HG03064 (cell line): ENCODE data around the gene COX18.

Experiments used
- ATAC-seq: cut with Tn5 transposase; IDR thresholded peaks from one replicate; pipeline ENCODE4 v1.9.1; 2021; ENCODE audit warnings: low read depth; ENCODE audit not compliant: unreplicated experiment

Gene COX18

DNA sequence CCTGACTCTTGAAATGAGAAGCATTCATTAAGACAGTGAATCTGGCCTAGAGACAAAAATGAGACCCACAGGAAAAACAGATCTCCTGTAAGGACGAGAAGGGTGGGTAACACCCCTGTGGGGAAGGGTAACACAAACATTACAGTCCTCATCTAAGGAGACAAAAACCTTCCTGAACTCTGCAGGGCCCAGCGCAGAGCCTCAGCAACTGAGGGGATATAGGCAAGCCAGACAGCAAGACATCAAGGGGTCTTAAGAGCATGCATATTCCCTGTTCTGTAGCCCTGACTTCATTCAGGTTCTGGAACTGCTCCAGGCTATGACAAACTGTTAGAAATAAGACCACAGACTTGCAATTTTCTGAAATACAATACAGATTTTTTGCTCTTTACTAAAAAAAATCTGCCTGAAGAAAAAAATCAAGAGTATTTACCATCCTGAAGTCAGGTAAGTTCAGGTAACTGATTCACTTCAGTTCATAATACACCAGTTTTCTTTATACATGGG is 15.5 kb downstream of the COX18 start:
- no peak for ATAC-seq

DNA sequence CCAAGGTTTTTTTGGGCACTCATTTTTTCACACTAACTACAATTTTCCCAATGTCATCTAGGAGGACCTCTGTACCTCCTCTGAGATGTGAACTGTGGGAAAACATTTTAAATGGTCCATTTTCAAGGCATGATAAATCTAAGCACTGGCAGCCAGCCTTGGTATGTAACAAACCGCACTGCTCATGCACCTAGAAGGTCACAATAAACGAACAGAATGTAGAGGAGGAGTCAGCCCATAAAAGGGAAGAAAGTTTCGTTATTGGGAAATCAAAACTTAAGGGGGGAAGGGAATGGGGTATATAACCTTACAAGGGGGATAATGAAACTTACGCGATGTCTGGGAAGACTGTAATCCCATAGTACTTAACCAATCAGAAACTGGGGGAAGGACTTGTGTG is 16.4 kb downstream of the COX18 start:
- no peak for ATAC-seq

DNA sequence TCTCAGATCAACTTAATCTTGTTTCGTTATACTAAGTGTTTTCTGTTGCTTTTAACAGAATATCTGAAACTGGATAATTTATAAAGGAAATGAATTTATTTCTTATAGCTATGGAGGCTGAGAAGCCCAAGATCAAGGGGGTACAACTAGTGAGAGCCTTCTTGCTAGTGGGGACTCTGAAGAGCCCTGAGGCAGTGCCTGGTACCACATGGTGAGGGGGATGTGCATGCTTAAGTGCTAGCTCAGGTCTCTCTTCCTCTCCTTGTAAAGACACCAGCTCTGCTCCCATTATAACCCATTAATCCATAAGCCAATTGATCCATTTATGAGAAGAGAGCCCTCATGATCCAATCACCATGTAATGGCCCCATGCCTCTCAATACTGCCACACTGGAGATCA is 17.9 kb downstream of the COX18 start:
- no peak for ATAC-seq

DNA sequence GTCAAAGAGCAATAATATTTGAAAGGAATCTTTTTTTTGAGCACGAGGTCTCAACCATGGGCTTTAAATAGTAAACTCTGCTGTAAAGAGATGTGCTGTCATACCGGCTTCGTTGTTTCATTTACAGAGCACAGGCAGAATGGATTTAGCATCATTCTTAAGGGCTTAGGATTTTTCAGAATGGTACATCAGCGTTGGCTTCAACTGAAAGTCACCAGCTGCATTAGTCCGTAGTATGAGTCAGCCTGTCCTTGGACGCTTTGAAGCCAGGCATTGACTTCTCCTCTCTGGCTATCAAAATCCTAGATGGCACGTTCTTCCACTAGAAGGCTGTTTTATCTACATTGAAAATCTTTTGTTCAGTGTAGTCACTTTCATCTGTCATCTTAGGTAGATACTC is 23.6 kb downstream of the COX18 start:
- ATAC-seq = no peak

DNA sequence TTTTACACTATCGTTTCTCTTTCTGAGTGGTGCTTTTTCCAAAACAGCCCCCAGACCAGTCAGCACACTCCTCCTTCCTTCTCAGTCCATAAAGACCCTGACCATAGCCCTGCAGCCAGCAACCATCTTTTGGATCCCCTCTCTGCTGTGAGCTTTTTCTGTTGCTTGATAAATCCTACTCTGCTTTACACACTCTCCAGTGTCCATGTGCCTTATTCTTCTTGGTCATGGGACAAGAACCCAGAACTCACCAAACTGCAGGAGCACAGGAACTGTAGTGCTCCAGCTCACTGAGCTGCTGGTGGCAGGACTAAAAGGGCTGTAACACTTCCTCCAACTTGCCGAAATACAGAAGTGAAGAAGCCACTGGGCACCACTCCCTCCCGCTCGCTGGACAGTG is 32.5 kb downstream of the COX18 start:
- no peak for ATAC-seq

DNA sequence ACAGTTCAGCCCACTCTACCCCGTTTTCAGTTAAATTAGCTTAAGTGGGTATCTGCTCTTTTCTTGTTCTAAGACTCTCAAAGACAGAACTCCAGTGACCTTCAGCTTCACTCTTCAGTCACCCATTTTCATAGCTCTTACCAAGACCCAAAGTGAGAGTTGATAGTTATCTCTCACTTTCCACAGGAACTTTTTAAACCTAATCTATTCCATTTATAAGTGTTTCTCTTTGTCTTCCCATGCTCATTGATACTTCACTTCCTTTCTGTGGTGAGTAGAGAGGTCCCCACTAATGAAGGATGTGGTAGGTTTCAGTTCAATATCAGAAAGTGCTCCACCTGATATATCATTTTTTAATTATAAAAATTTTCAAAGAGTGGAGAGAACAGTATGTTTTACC is 33.4 kb downstream of the COX18 start:
- no peak for ATAC-seq

DNA sequence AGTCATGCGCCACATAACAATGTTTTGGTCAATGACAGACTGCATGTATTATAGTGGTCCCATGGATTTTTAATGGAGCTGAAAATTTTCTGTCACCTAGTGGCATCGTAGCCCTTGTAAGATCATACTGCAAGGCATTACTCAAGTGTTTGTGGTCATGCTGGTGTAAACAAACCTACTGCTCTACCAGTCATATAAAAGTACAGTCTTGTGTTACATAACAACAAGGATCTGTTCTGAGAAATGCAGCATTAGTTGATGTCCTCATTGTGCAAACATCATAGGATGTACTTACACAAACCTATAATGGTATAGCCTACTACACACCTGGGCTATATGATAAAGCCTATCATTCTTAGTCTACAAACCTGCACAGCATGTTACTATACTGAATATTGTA is 34.6 kb downstream of the COX18 start:
- no peak for ATAC-seq

DNA sequence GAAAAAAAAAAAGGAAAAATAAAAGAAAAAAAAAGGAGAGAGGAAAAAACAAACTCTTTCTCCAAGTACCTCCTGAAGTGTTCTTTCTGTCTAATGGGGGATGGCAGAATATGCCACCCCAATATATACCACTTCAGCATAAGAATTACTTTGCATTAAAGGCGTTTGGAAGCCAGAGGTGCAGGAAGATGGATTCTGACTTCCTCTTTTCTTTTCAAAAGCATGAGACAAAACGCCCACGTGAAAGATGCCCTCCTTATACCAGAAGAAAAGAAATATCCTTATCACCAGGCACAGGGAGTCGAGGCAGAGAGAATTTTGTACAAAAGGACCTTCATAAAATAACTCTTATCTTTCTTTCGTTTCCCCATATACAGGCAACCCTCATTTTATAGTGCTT is 40.9 kb downstream of the COX18 start:
- no peak for ATAC-seq

DNA sequence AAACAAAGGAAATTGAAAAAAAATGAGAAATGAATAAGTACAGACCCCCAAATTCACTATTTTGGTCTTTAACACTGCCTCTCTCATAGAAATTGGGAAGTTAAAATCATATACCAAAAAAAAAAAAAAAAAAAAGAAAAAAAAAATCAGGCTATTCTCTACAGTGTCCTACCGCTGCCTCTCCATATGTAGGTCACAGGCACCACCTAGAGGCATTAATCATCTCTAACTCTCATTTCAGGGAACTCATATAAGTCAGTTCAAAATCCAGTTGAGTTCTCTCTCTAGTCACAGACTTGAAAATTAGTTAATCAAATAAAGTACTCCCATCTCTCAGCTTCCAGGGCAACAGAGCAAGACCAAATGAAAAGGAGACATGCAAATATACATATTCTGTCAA is 47.9 kb downstream of the COX18 start:
- ATAC-seq = no peak

DNA sequence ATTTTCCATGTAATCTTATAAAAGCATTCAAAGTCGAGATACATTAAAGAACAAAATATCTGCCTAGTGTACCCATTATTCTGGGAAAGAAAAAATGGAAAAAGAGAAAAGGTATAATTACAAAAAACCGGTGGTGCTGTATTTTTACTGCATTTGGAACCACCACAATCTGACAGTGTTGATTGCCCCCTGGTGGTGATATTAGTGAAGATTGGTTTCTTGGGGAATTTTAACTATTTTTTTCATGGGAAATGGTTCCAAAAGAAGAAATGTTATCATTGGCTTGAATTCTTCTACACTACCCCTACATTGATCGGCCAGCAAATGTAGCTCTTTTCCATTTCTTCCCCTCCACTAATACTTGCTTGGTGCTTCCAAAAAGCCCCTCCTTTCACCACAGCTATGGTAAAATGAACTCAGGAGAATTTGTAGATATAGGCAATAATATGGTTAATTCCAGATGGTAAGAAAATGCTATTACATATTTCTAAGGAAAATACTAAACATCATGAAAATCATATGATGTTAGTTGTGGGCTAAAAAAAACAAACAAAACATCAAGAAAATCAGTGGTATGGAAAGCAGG is 50.0 kb downstream of the COX18 start:
- no peak for ATAC-seq

DNA sequence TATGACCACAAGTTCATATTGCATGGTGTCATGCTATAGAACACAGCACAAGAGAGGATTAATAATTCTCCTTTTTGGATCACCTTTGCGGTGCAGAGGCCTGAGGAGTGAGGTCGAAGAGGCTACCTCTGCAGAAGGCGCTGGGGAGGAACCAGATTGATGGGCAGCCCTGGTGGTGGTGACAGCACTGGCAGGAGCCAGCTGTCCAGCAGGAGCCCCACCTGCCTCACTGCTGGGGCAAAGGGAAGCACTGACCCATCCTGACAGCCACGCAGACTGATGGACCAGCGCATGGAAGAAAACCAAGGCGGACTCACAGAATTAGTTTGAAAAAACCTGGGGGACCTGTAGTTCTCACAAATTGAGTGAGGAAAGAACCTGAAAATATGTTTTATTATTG is 50.9 kb downstream of the COX18 start:
- ATAC-seq = no peak

DNA sequence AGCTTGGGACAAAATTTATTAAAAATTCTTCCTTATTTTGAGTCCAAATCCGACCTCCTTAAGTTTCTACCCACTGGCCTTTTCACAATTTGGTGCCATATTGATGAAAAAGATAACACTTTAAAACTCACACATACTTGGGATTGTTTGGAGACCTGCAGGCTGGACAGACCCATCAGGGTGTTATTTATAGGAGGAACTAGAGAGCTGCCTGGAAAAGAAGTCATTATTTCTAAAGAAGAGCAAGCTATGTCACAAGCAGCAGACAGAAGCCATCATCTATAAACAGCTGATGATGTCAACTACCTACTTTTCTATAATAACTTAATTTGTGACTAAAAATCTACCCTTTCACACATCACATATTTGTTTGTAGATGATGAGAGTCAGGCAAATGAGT is 56.2 kb downstream of the COX18 start:
- no peak for ATAC-seq

DNA sequence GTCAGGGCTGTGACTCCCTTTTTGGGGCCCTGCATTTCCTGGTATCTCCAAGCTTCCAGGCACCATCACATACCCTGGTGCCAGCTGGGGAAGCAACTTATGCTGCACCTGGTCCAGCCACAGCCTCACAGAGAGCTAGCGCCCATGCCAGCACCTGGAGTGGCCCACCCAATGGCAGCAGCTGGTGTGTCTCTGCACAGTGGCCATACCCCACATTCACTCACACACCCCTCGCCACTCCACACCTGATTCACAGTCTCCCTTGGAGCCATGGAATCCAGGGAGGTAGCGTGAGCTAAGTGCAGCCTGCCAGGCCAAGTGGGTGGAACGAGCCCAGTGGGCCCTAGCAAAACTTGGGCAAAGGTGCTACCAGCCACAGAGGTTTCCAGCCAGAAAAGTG is 56.8 kb downstream of the COX18 start:
- ATAC-seq = no peak

DNA sequence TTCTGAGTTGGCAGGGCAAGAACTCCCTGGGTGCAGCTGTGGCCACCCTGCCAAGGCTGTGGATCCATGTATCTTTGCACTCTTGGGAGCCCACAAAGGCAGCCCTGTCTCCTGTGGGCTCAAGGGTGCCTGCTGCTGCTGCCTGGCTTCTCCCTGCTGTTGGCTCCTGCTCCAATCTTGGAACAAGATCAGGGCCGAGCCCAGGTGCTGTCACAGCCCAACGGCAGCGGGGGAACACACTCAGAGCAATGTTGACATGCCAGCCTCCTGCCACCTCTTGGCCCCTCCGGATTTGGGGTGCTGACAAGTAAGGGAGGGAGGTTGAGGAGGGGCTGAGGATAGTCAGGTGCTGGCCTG is 57.9 kb downstream of the COX18 start:
- no peak for ATAC-seq

DNA sequence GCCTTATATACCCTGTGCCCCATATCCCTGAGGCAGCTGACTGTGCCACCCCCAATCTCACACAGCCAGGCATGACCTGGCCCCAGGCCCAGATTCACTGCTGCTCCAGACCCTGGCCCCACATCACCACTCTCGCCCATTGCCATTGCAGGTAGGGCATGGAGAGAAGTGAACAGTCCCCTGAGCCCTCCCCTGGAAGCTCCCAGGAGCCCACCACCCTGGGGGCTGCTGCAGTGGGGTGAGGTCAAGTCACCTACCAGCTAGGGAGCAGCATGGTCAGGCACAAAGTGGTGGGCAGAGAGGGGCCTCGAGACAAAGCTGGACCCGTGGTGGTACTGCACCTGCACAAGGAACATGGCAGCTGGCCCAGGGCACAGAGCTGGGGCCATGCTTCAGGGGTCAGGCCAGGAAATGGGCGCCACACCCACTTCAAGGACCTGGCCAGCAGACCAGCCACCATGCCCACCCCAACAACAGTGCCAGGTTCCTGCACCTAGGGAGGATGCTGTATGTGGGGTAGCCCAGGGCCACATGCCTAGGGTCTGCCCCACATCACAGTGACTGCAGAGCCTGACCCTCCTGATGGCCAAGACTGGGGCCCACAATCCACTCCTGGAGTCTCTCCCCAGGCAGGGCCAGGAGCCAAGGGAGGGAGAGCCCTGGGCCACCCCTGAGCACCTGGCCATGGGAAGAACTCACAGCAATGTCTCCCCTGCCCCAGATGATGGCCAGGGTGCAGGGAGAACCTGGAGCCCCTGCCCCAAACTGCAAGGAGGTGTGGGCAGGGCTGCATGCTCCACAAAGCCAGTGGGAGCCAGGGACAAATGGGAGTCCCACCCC is 58.5 kb downstream of the COX18 start:
- ATAC-seq = no peak

DNA sequence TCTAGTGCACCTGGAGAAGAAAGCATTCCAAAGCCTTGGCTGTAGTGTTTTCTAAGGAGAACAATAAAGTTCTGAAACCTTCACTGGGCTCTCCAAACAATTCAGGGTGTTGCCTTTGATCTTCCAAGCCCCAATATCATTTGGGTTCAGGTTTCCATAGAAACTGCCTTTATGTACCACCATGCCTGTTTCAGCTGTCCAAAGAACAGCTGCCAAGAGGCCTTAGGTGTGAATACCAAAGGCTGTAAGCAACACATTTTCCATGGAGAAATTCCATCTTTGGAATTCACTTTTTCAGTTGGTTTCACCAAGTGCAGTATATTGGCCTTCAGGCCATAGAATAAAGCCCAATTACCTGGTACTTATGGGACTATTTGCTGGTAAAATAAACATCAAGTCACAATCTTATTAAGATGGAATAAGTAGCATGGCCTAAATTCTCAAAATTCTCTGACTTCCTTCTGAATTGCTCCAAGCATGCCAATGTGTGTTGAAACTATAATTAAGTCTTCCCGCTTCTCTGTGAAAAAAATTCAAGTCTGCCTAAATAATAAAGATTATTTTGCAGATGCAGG is 61.9 kb downstream of the COX18 start:
- ATAC-seq = no peak

DNA sequence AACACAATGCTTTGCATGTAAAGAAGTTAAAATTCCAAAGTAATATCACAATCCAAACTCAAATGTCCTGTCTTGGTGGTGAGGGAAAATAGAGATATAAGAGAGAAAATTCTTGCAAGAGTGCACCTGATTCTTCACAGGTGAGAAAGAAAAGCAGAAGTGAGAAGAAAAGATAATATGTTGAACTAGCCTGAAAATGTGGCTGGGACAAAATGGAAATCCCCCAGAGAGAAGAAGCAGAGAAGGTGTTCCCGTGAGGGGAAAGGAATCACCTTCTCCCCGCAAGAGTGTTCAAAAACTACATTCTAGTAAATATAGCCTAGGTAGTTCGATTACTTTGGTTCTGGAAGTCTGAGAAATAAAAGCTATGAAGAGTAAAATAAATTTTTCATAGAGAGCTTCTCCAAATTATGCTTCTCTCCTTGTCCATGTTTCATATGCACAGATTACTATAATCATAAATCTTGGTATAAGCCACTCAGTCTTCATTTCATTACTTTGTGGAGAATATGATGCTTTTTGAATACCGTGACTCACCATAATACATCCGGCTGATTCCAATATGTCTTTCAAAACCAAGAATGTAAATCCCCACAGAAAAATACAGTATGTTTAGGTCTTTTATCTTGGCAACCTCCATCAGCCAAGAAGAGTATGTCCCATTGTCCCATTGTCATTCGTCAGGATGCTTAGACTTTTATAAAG is 63.1 kb downstream of the COX18 start:
- ATAC-seq = peak; percentile 72

DNA sequence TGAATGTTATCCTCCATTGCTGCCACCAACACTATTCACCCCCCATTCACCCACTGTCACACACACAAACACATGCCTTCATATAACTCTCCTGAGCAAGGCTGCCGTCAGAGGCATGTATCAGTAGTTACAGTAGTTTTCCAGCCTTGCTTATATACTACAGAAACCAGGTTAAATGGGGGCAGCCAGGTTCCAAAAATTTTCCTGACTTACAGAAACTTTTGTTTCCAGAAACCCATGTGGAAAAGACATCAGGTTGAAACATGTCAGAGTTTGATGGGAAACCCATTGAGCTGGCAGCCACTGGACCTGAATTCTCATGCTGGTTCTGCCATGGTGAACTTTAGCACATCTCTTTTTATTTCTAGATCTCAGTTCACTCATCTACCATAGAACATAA is 64.0 kb downstream of the COX18 start:
- ATAC-seq = no peak
